HG02970 (cell line): ENCODE data around the gene RFX4.
"Not testable (repeated sequence)": the region's sequence is repeated elsewhere in the genome, so short reads cannot be mapped to it uniquely, and the experiment has no call there.

Experiments used
- ATAC-seq: cut with Tn5 transposase; IDR thresholded peaks from one replicate; pipeline ENCODE4 v1.9.1; 2021; ENCODE audit warnings: mild to moderate bottlenecking, moderate library complexity, moderate number of reproducible peaks; ENCODE audit not compliant: unreplicated experiment, low FRiP score

The RFX4 gene

GRCh38 chr12:106685381-106685780 is 102.6 kb downstream of the RFX4 start:
- ATAC-seq = no peak

DNA sequence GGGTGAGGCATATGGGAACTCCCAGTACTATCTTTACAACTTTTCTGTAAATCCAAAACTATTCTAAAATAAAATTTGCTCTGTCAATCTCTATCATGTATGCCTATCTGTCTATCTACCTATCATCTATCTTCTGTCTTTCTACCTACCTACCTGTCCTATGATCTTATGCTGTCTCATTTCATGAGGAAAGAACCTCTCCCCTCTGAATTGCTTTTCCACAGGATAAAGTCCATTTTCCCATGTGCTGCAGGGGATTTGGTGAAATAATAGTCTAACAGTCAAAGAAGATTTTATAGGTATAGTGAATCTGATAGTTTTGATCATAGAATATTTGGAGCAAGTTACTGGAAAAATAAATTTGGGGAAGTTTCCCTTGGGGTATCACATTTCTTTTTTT is 104.9 kb downstream of the RFX4 start:
- ATAC-seq = no peak

DNA sequence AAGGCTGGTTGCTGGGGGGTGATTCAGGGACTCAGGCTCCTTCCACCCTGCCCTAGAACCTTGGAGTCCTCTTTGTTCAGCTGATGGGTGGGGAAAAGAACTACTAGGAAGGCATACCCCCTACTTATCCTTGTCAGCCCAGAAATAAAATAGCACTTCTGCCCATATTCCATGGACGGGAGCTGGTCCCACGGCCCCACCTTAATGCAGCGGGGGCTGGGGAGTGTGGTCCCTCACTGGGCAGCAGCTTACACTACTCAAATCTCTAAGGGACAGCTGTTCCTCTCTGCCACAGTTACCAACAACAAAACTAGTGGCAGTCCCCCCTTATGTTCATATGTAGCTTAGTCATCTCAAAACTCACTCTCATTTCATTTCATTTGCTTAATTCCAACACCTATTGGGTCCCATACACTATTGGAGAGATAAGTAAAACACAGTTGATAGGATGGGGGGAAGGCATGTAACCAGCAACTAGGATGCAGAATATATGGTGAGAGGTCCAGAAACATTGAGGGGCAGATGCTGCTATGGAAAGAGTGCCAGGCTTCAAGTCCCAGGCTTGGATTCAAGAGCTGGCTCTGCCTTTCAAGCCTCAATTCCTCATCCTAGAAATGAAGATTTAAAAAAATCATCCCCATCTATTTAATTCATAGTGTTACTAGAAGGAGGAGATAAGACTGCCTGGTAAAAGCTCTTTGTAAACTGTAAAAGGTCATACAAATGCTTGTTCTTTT is 107.9 kb downstream of the RFX4 start:
- ATAC-seq = no peak

GRCh38 chr12:106692033-106692432 is 109.2 kb downstream of the RFX4 start:
- not testable (repeated sequence) for ATAC-seq

DNA sequence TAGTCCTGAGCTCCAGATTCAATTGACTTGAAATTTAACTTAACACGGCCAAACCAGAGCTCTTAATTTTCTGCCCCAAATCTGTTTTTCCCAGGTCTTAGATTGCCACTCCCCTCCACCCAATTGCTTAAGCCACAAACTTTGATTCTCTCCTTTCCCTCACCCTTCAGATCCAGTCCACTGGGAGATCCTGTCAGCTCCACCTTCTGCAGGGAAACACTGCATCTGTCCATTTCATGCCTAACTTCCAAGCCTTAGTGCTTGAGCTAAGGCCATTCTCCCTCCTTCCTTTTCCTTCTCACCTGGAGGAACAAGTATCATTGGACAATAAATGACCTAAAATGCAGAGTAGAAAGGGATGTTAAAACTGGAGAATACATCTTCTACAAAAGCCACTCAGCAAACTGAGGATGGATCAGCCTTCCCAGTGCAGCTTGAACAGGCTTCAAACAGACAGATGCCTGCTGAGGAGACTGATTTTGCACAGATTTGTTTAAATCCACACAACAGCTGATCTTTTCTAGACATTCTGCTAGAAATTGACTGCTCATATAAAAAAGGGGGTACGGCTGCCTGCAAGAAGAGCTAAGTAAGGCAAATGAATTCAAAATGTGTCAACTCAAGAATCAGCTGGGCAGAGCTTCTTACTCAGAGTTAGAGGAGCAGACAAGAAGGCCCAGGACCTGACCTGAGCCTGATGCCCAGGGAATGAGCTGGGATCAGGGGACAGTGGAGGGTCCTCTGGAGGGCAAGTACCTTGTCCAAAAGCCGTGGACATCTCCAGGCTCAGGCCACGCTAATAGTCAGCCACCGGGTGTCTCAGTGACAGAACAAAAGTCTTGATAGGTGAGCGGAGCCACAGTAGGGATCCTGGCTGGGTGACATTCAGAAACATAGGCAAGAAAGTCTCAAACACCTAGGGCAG is 110.4 kb downstream of the RFX4 start:
- ATAC-seq = no peak

DNA sequence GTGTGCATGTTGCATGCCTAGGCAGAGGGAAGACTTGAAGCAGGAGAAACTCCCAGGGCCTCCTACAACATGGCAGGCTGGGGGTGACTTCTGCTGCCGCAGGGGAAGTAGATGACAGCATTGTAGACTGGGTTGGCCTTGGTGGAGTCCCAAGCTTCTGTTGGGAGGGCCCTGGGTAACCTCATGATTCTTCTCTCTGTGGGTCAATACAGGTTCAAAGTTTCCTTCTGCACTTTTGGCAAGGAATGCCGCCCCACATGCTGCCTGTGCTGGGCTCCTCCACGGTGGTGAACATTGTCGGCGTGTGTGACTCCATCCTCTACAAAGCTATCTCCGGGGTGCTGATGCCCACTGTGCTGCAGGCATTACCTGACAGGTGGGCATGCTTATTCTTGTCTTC is 113.3 kb downstream of the RFX4 start:
- no peak for ATAC-seq

- no peak for ATAC-seq
Observed at GRCh38 chr12:106696681-106697417, 114.0 kb downstream of the RFX4 start.

GRCh38 chr12:106704081-106704480 is 121.3 kb downstream of the RFX4 start:
- ATAC-seq = no peak

DNA sequence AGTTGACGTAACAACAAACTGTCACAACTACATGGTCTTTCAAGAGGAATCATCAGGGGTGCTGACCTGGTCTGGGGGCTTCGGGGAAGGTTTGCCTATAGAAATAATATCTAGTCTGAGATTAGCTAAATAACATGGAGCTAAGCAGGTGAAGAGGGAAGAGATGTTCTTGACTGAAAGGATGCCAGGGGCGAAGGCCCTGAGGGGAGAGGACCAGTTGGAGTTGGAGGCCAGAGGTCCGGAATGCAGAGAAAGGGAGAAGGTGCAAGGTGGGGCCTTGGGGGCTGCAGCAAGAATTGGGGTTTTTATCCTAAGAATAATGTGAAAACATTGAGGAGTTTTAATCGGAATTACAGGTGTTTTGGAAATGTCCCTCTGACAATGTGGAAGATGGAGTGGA is 123.2 kb downstream of the RFX4 start:
- ATAC-seq = no peak

- ATAC-seq = no peak
Observed at GRCh38 chr12:106709068-106709511, 126.3 kb downstream of the RFX4 start.

DNA sequence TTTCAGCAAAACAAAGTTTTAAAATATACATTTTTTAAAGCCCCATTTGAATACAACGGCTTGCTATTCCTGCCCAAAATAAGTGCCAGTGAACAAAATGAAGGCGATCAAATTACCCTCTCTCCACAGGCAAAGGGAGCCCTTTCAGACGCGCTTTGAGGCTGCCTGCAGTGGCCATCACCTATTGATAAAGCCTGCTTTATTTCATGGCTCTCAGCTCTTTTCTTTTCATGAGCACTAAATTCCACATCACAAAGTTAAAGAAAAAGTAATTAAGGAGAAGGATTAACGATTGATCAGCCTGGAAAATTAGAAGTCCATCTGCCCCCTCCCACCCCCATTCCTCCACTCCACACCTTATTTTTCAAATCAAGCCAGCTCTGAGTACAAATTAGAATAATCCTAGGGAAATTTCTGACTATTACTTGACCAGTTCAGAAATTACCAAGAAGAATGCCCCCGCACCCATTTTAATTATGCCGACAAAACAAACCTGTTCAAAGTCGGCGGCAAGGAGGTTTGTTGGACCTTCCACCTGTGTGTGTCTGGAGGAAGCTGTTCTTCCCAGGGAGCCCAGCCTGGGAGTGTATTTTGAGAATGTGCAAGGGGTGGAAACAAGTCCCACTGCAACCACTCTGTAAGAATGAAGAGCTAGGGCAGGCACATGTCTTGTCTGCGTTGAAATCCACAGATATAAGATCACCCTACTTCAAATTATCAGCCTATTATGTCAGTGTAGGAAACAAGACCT is 127.5 kb downstream of the RFX4 start:
- no peak for ATAC-seq

DNA sequence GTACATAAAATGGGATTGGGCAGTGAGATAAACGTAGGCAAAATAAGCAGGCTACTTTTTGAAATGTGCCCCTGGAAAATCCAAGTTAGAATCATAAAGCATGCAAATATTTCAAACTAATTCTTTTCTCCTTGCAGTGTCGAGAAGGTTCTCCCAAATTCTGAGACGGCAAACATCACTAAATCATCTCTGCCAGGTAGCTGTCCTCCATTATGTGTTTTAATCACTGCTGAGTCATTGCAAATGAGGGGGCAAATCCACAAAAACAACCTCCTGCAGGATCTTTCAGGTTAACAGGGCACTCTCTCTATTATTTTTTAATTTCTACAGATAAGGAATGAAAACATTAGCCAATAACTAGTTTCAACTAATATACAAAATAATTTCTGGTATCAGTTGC is 128.5 kb downstream of the RFX4 start:
- ATAC-seq = no peak

DNA sequence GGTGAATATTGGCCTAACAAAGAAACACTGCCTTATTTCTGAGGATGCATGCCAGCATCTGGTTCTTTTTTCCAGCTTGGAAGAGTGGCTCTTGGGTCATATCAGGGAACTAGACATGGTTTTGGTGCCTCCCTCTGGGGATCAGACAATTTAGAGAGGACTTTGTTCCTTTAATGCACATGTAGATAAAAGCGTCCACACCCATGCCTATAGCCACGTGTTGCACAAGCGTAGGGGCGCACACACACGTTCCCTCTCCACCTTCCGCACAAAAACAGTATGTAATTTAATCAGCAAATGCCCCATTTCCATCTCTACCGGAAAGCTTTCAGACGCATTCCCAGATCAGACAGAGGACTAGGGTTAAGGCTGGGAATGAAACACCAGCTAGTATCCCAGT is 130.0 kb downstream of the RFX4 start:
- ATAC-seq = no peak

- no peak for ATAC-seq
Observed at GRCh38 chr12:106714926-106715325, 132.1 kb downstream of the RFX4 start.

GRCh38 chr12:106715582-106715981 is 132.8 kb downstream of the RFX4 start:
- no peak for ATAC-seq

GRCh38 chr12:106717673-106718072 is 134.9 kb downstream of the RFX4 start:
- ATAC-seq = no peak

GRCh38 chr12:106719879-106720278 is 137.1 kb downstream of the RFX4 start:
- ATAC-seq = no peak

GRCh38 chr12:106720696-106721095 is 137.9 kb downstream of the RFX4 start:
- no peak for ATAC-seq

DNA sequence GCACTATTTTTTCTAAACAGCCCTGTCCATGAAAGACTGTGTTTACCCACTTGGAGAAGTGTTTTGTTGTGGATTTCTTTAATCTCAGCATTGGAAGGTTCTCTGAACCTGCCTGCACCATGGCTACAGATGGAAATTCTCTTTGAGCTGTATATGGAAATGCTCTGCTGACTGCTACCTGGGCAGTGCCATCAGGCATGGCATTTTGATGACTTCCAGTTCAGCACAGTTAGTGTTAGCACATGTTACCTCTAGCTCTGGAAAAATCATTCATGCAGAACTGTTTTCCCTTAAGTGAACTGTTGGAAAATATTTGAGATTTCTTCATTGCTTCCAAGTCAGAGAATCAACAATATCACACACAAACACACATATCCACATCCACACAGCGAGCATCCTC is 139.1 kb downstream of the RFX4 start:
- no peak for ATAC-seq

- no peak for ATAC-seq
Observed at GRCh38 chr12:106722837-106723236, 140.0 kb downstream of the RFX4 start.
